Activated CD8-positive, alpha-beta memory T cell treated with anti-CD3 and anti-CD28 coated beads, Interleukin-2, amount 50 U/mL, for 24 hours (primary cell): Measurements from ENCODE around the gene MICAL1.

Source experiments
- DNase-seq: peaks from one replicate; pipeline ENCODE4 v3.0.0-alpha.2; 2020; ENCODE audit errors: extremely low read depth

Gene MICAL1

GRCh38 chr6:109436041-109436440 is 19.5 kb downstream of the MICAL1 start:
- no peak for DNase-seq

GRCh38 chr6:109434456-109434855 is 21.1 kb downstream of the MICAL1 start:
- DNase-seq, result no peak

- no peak for DNase-seq
Observed at GRCh38 chr6:109429496-109429895, 26.1 kb downstream of the MICAL1 start.

GRCh38 chr6:109428889-109429477 is 26.6 kb downstream of the MICAL1 start:
- DNase-seq, result no peak

GRCh38 chr6:109424946-109425345 is 30.6 kb downstream of the MICAL1 start:
- no peak for DNase-seq

GRCh38 chr6:109421184-109421583 is 34.4 kb downstream of the MICAL1 start:
- DNase-seq, result no peak

GRCh38 chr6:109420751-109421150 is 34.8 kb downstream of the MICAL1 start:
- DNase-seq, result no peak

GRCh38 chr6:109417646-109418045 is 37.9 kb downstream of the MICAL1 start:
- DNase-seq, result no peak

- DNase-seq, result no peak
Observed at GRCh38 chr6:109411034-109411433, 44.5 kb downstream of the MICAL1 start.

- DNase-seq, result no peak
Observed at GRCh38 chr6:109406196-109406595, 49.4 kb downstream of the MICAL1 start.

GRCh38 chr6:109397020-109397419 is 58.6 kb downstream of the MICAL1 start:
- no peak for DNase-seq

GRCh38 chr6:109396046-109396718 is 59.4 kb downstream of the MICAL1 start:
- DNase-seq, result no peak
